ENCODE measurements around the gene GFOD2. TPM values are rescaled to one million over a fixed set of nuclear protein-coding genes. Genes with fewer than 3 reads are reported as not detected.

GFOD2 gene
- polyA plus RNA-seq, 2 donors = 36.8 to 49.6 TPM

GRCh38 chr16:67710607-67711006, 8.5 kb downstream of the GFOD2 start:
- no peaks in the 10 kb centered on the region for H3K4me1 ChIP-seq (ENCODE audit: control insufficient read depth in 2 of 2, insufficient read depth in 2 of 2, low read length in 1 of 2)
- no peak overlapping the region for H3K4me3 ChIP-seq (ENCODE audit: low read depth in 1 of 2, low read length in 2 of 2)
- H3K27ac ChIP-seq (ENCODE audit: low read depth in 2 of 2, low read length in 1 of 2) = no peak overlapping the region
- WGBS, 2 donors = 92 to 95% methylated on average over 6 of the region's 6 CpGs
- no peaks in the 10 kb centered on the region for H3K27me3 ChIP-seq (ENCODE audit: control insufficient read depth in 1 of 2, insufficient read depth in 2 of 2, low read length in 2 of 2)
- H3K36me3 ChIP-seq (ENCODE audit: control insufficient read depth in 2 of 2, insufficient read depth in 2 of 2, low read length in 1 of 2) = peaks cover 0 to 2% of the 10 kb centered on the region in 2 donors
- H3K9me3 ChIP-seq (ENCODE audit: control insufficient read depth in 2 of 2, insufficient read depth in 1 of 2, low read depth in 1 of 2, low read length in 1 of 2) = no peaks in the 10 kb centered on the region

GRCh38 chr16:67709050-67709449, 10.1 kb downstream of the GFOD2 start:
- Histone ChIP-seq H3K4me3 (ENCODE audit: low read depth in 1 of 2, low read length in 2 of 2) (no peak overlapping the region), H3K4me1 (ENCODE audit: control insufficient read depth in 2 of 2, insufficient read depth in 2 of 2, low read length in 1 of 2) (no peaks in the 10 kb centered on the region), H3K27me3 (ENCODE audit: control insufficient read depth in 1 of 2, insufficient read depth in 2 of 2, low read length in 2 of 2) (no peaks in the 10 kb centered on the region), H3K36me3 (ENCODE audit: control insufficient read depth in 2 of 2, insufficient read depth in 2 of 2, low read length in 1 of 2) (peaks cover 0 to 2% of the 10 kb centered on the region in 2 donors), H3K27ac (ENCODE audit: low read depth in 2 of 2, low read length in 1 of 2) (peak overlapping the region in 1 of 2 donors; percentile 8), H3K9me3 (ENCODE audit: control insufficient read depth in 2 of 2, insufficient read depth in 1 of 2, low read depth in 1 of 2, low read length in 1 of 2) (no peaks in the 10 kb centered on the region)
- 92 to 93% methylated on average over 1 of the region's 1 CpG for WGBS, 2 donors

- no peaks in the 10 kb centered on the region for H3K9me3 ChIP-seq (ENCODE audit: control insufficient read depth in 2 of 2, insufficient read depth in 1 of 2, low read depth in 1 of 2, low read length in 1 of 2)
- H3K27ac ChIP-seq (ENCODE audit: low read depth in 2 of 2, low read length in 1 of 2) = peak overlapping the region; percentile 38 to 74
- WGBS, 2 donors = 34 to 46% methylated on average over 2 of the region's 2 CpGs
- no peaks in the 10 kb centered on the region for H3K4me1 ChIP-seq (ENCODE audit: control insufficient read depth in 2 of 2, insufficient read depth in 2 of 2, low read length in 1 of 2)
- H3K4me3 ChIP-seq (ENCODE audit: low read depth in 1 of 2, low read length in 2 of 2) = no peak overlapping the region
- H3K36me3 ChIP-seq (ENCODE audit: control insufficient read depth in 2 of 2, insufficient read depth in 2 of 2, low read length in 1 of 2) = peaks cover 0 to 2% of the 10 kb centered on the region in 2 donors
- H3K27me3 ChIP-seq (ENCODE audit: control insufficient read depth in 1 of 2, insufficient read depth in 2 of 2, low read length in 2 of 2) = no peaks in the 10 kb centered on the region
Measured at GRCh38 chr16:67708368-67708771, 10.7 kb downstream of the GFOD2 start.

- Histone ChIP-seq H3K27ac (ENCODE audit: low read depth in 2 of 2, low read length in 1 of 2) (peak overlapping the region in 1 of 2 donors; percentile 15), H3K4me3 (ENCODE audit: low read depth in 1 of 2, low read length in 2 of 2) (no peak overlapping the region), H3K36me3 (ENCODE audit: control insufficient read depth in 2 of 2, insufficient read depth in 2 of 2, low read length in 1 of 2) (no peaks in the 10 kb centered on the region), H3K9me3 (ENCODE audit: control insufficient read depth in 2 of 2, insufficient read depth in 1 of 2, low read depth in 1 of 2, low read length in 1 of 2) (no peaks in the 10 kb centered on the region), H3K27me3 (ENCODE audit: control insufficient read depth in 1 of 2, insufficient read depth in 2 of 2, low read length in 2 of 2) (no peaks in the 10 kb centered on the region), H3K4me1 (ENCODE audit: control insufficient read depth in 2 of 2, insufficient read depth in 2 of 2, low read length in 1 of 2) (no peaks in the 10 kb centered on the region)
- WGBS, 2 donors = 97 to 98% methylated on average over 5 of the region's 5 CpGs
Measured at GRCh38 chr16:67707790-67708189, 11.3 kb downstream of the GFOD2 start.

- Histone ChIP-seq H3K36me3 (ENCODE audit: control insufficient read depth in 2 of 2, insufficient read depth in 2 of 2, low read length in 1 of 2) (no peaks in the 10 kb centered on the region), H3K4me3 (ENCODE audit: low read depth in 1 of 2, low read length in 2 of 2) (no peak overlapping the region), H3K27me3 (ENCODE audit: control insufficient read depth in 1 of 2, insufficient read depth in 2 of 2, low read length in 2 of 2) (no peaks in the 10 kb centered on the region), H3K27ac (ENCODE audit: low read depth in 2 of 2, low read length in 1 of 2) (no peak overlapping the region), H3K9me3 (ENCODE audit: control insufficient read depth in 2 of 2, insufficient read depth in 1 of 2, low read depth in 1 of 2, low read length in 1 of 2) (no peaks in the 10 kb centered on the region), H3K4me1 (ENCODE audit: control insufficient read depth in 2 of 2, insufficient read depth in 2 of 2, low read length in 1 of 2) (no peaks in the 10 kb centered on the region)
- WGBS, 2 donors = 85 to 95% methylated on average over 4 of the region's 4 CpGs
Measured at GRCh38 chr16:67707210-67707609, 11.9 kb downstream of the GFOD2 start.

- Histone ChIP-seq H3K27me3 (ENCODE audit: control insufficient read depth in 1 of 2, insufficient read depth in 2 of 2, low read length in 2 of 2) (no peaks in the 10 kb centered on the region), H3K27ac (ENCODE audit: low read depth in 2 of 2, low read length in 1 of 2) (no peak overlapping the region), H3K9me3 (ENCODE audit: control insufficient read depth in 2 of 2, insufficient read depth in 1 of 2, low read depth in 1 of 2, low read length in 1 of 2) (no peaks in the 10 kb centered on the region), H3K4me3 (ENCODE audit: low read depth in 1 of 2, low read length in 2 of 2) (no peak overlapping the region), H3K4me1 (ENCODE audit: control insufficient read depth in 2 of 2, insufficient read depth in 2 of 2, low read length in 1 of 2) (no peaks in the 10 kb centered on the region), H3K36me3 (ENCODE audit: control insufficient read depth in 2 of 2, insufficient read depth in 2 of 2, low read length in 1 of 2) (no peaks in the 10 kb centered on the region)
- 89 to 93% methylated on average over 5 of the region's 5 CpGs for WGBS, 2 donors
Measured at GRCh38 chr16:67704110-67704509, 15.0 kb downstream of the GFOD2 start.

GRCh38 chr16:67703626-67704025, 15.5 kb downstream of the GFOD2 start:
- H3K4me3 ChIP-seq (ENCODE audit: low read depth in 1 of 2, low read length in 2 of 2) = no peak overlapping the region
- H3K4me1 ChIP-seq (ENCODE audit: control insufficient read depth in 2 of 2, insufficient read depth in 2 of 2, low read length in 1 of 2) = no peaks in the 10 kb centered on the region
- H3K27ac ChIP-seq (ENCODE audit: low read depth in 2 of 2, low read length in 1 of 2) = peak overlapping the region in 1 of 2 donors; percentile 0
- no peaks in the 10 kb centered on the region for H3K27me3 ChIP-seq (ENCODE audit: control insufficient read depth in 1 of 2, insufficient read depth in 2 of 2, low read length in 2 of 2)
- no peaks in the 10 kb centered on the region for H3K36me3 ChIP-seq (ENCODE audit: control insufficient read depth in 2 of 2, insufficient read depth in 2 of 2, low read length in 1 of 2)
- H3K9me3 ChIP-seq (ENCODE audit: control insufficient read depth in 2 of 2, insufficient read depth in 1 of 2, low read depth in 1 of 2, low read length in 1 of 2) = no peaks in the 10 kb centered on the region
- WGBS, 2 donors = 72 to 78% methylated on average over 2 of the region's 2 CpGs

GRCh38 chr16:67702130-67702529, 17.0 kb downstream of the GFOD2 start:
- Histone ChIP-seq H3K27me3 (ENCODE audit: control insufficient read depth in 1 of 2, insufficient read depth in 2 of 2, low read length in 2 of 2) (no peaks in the 10 kb centered on the region), H3K36me3 (ENCODE audit: control insufficient read depth in 2 of 2, insufficient read depth in 2 of 2, low read length in 1 of 2) (no peaks in the 10 kb centered on the region), H3K4me3 (ENCODE audit: low read depth in 1 of 2, low read length in 2 of 2) (no peak overlapping the region), H3K9me3 (ENCODE audit: control insufficient read depth in 2 of 2, insufficient read depth in 1 of 2, low read depth in 1 of 2, low read length in 1 of 2) (no peaks in the 10 kb centered on the region), H3K4me1 (ENCODE audit: control insufficient read depth in 2 of 2, insufficient read depth in 2 of 2, low read length in 1 of 2) (no peaks in the 10 kb centered on the region), H3K27ac (ENCODE audit: low read depth in 2 of 2, low read length in 1 of 2) (no peak overlapping the region)
- 93 to 94% methylated on average over 4 of the region's 4 CpGs for WGBS, 2 donors

GRCh38 chr16:67701420-67701819, 17.7 kb downstream of the GFOD2 start:
- Histone ChIP-seq H3K4me1 (ENCODE audit: control insufficient read depth in 2 of 2, insufficient read depth in 2 of 2, low read length in 1 of 2) (no peaks in the 10 kb centered on the region), H3K27ac (ENCODE audit: low read depth in 2 of 2, low read length in 1 of 2) (no peak overlapping the region), H3K36me3 (ENCODE audit: control insufficient read depth in 2 of 2, insufficient read depth in 2 of 2, low read length in 1 of 2) (no peaks in the 10 kb centered on the region), H3K9me3 (ENCODE audit: control insufficient read depth in 2 of 2, insufficient read depth in 1 of 2, low read depth in 1 of 2, low read length in 1 of 2) (no peaks in the 10 kb centered on the region), H3K4me3 (ENCODE audit: low read depth in 1 of 2, low read length in 2 of 2) (no peak overlapping the region), H3K27me3 (ENCODE audit: control insufficient read depth in 1 of 2, insufficient read depth in 2 of 2, low read length in 2 of 2) (no peaks in the 10 kb centered on the region)
- WGBS, 2 donors = 90 to 93% methylated on average over 1 of the region's 1 CpG

- Histone ChIP-seq H3K36me3 (ENCODE audit: control insufficient read depth in 2 of 2, insufficient read depth in 2 of 2, low read length in 1 of 2) (no peaks in the 10 kb centered on the region), H3K4me1 (ENCODE audit: control insufficient read depth in 2 of 2, insufficient read depth in 2 of 2, low read length in 1 of 2) (no peaks in the 10 kb centered on the region), H3K27ac (ENCODE audit: low read depth in 2 of 2, low read length in 1 of 2) (no peak overlapping the region), H3K27me3 (ENCODE audit: control insufficient read depth in 1 of 2, insufficient read depth in 2 of 2, low read length in 2 of 2) (no peaks in the 10 kb centered on the region), H3K9me3 (ENCODE audit: control insufficient read depth in 2 of 2, insufficient read depth in 1 of 2, low read depth in 1 of 2, low read length in 1 of 2) (no peaks in the 10 kb centered on the region), H3K4me3 (ENCODE audit: low read depth in 1 of 2, low read length in 2 of 2) (no peak overlapping the region)
- 96 to 98% methylated on average over 7 of the region's 7 CpGs for WGBS, 2 donors
Measured at GRCh38 chr16:67699265-67699664, 19.9 kb downstream of the GFOD2 start.

Data from esophagus (tissue), 2 donors.